ENCODE measurements around the gene KIF5C.
"Not testable (repeated sequence)": the region's sequence is repeated elsewhere in the genome, so short reads cannot be mapped to it uniquely, and the experiment has no call there.

KIF5C gene

GRCh38 chr2:148978706-148979105 is 103.7 kb downstream of the KIF5C start:
- Histone ChIP-seq H3K27me3 (ENCODE audit: low read depth, low read length) (no peaks in the 10 kb centered on the region), H3K9me3 (ENCODE audit: control insufficient read depth in 1 of 2, low read length in 2 of 2) (no peaks in the 10 kb centered on the region), H3K27ac (ENCODE audit: low read length) (no peak overlapping the region), H3K36me3 (ENCODE audit: control insufficient read depth in 1 of 2, insufficient read depth in 2 of 2, low read length in 2 of 2) (no peaks in the 10 kb centered on the region), H3K4me3 (ENCODE audit: low read depth in 1 of 2, low read length in 2 of 2) (no peak overlapping the region), H3K4me1 (ENCODE audit: control insufficient read depth in 1 of 2, insufficient read depth in 2 of 2, low read length in 2 of 2) (no peaks in the 10 kb centered on the region)

- Histone ChIP-seq H3K36me3 (ENCODE audit: control insufficient read depth in 1 of 2, insufficient read depth in 2 of 2, low read length in 2 of 2) (no peaks in the 10 kb centered on the region), H3K9me3 (ENCODE audit: control insufficient read depth in 1 of 2, low read length in 2 of 2) (no peaks in the 10 kb centered on the region), H3K27ac (ENCODE audit: low read length) (no peak overlapping the region), H3K4me1 (ENCODE audit: control insufficient read depth in 1 of 2, insufficient read depth in 2 of 2, low read length in 2 of 2) (no peaks in the 10 kb centered on the region), H3K4me3 (ENCODE audit: low read depth in 1 of 2, low read length in 2 of 2) (no peak overlapping the region), H3K27me3 (ENCODE audit: low read depth, low read length) (no peaks in the 10 kb centered on the region)
These were observed 104.3 kb downstream of the KIF5C start for GRCh38 chr2:148979164-148979918.

DNA sequence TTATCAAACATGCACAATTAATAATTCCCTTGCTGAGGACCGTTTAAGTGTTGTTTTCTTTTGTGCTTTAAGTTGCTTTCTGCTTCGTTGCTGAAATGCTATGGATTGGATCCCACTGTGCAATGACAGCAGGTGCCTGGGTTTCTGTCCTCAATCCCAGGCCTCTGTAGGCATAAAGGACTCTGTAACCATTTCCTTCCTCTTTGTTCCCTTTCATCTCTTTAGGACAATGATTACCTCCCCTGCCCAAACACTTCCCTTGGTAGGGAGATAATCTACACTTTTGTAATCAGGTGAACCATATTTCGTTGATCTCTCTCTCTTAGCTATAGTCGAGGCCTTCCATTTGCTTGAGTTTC is 104.9 kb downstream of the KIF5C start:
- Histone ChIP-seq H3K27me3 (ENCODE audit: low read depth, low read length) (no peaks in the 10 kb centered on the region), H3K4me1 (ENCODE audit: control insufficient read depth in 1 of 2, insufficient read depth in 2 of 2, low read length in 2 of 2) (no peaks in the 10 kb centered on the region), H3K27ac (ENCODE audit: low read length) (no peak overlapping the region), H3K4me3 (ENCODE audit: low read depth in 1 of 2, low read length in 2 of 2) (no peak overlapping the region), H3K9me3 (ENCODE audit: control insufficient read depth in 1 of 2, low read length in 2 of 2) (no peaks in the 10 kb centered on the region), H3K36me3 (ENCODE audit: control insufficient read depth in 1 of 2, insufficient read depth in 2 of 2, low read length in 2 of 2) (no peaks in the 10 kb centered on the region)

- not testable (repeated sequence) for H3K9me3 ChIP-seq (ENCODE audit: control insufficient read depth in 1 of 2, low read length in 2 of 2); H3K4me1 ChIP-seq (ENCODE audit: control insufficient read depth in 1 of 2, insufficient read depth in 2 of 2, low read length in 2 of 2); H3K4me3 ChIP-seq (ENCODE audit: low read depth in 1 of 2, low read length in 2 of 2); H3K27me3 ChIP-seq (ENCODE audit: low read depth, low read length); H3K36me3 ChIP-seq (ENCODE audit: control insufficient read depth in 1 of 2, insufficient read depth in 2 of 2, low read length in 2 of 2); H3K27ac ChIP-seq (ENCODE audit: low read length)
These were observed 105.5 kb downstream of the KIF5C start for GRCh38 chr2:148980496-148980895.

DNA sequence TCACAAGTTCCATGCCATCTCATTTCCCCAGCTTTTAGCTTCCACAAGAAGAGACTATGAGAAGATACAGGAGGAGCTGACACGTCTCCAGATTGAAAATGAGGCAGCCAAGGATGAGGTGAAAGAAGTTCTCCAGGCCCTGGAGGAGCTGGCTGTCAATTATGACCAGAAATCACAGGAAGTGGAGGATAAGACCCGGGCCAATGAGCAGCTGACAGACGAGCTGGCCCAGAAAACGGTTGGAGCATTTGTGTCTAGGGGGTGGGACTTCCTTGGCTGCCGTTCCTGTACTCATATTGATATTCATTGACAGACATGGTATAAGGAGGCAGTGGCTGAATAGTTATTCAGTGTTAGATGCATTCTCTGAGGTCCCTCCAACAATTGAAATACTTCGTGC is 106.3 kb downstream of the KIF5C start:
- Histone ChIP-seq H3K4me1 (ENCODE audit: control insufficient read depth in 1 of 2, insufficient read depth in 2 of 2, low read length in 2 of 2) (no peaks in the 10 kb centered on the region), H3K9me3 (ENCODE audit: control insufficient read depth in 1 of 2, low read length in 2 of 2) (no peaks in the 10 kb centered on the region), H3K36me3 (ENCODE audit: control insufficient read depth in 1 of 2, insufficient read depth in 2 of 2, low read length in 2 of 2) (no peaks in the 10 kb centered on the region), H3K4me3 (ENCODE audit: low read depth in 1 of 2, low read length in 2 of 2) (no peak overlapping the region), H3K27me3 (ENCODE audit: low read depth, low read length) (no peaks in the 10 kb centered on the region), H3K27ac (ENCODE audit: low read length) (no peak overlapping the region)

DNA sequence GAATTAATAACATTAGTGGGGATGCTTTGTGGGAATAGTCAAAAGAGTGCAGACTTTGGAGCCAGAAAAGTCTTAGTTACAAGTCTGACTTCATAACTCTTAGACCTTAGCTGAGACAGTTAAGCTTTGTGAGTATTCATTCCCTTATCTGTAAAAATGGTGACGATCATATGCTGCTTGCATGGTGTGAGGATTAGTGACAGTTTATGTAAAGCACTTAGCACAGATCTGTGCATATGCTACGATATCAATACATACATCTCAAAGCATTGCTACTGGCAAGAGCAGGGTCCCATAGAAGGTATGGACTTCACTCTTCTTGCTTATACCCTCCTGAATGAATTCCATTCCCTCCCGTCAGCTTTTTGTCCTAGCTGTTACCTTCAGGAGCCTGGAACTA is 106.8 kb downstream of the KIF5C start:
- no peaks in the 10 kb centered on the region for H3K9me3 ChIP-seq (ENCODE audit: control insufficient read depth in 1 of 2, low read length in 2 of 2)
- H3K36me3 ChIP-seq (ENCODE audit: control insufficient read depth in 1 of 2, insufficient read depth in 2 of 2, low read length in 2 of 2) = no peaks in the 10 kb centered on the region
- no peak overlapping the region for H3K27ac ChIP-seq (ENCODE audit: low read length)

DNA sequence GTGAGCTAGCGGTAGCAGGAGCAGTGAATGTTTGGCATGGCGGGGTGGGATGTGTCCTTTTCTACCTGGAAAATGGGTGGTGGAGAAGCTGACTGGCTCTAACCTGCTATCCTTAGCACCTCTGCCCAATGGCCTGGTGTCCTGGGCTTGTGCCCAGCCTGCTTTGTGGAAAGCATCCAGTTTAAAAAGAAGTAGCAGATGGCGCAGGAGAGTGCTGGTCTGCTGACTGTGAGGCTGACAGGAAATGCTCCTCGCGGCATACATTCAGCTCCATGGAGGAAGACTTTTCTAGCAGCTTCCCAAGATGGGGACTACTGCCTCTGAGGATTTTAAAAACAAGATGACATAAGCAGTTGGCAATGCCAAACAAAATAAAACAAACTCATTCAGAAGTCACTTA is 107.3 kb downstream of the KIF5C start:
- no peaks in the 10 kb centered on the region for H3K9me3 ChIP-seq (ENCODE audit: control insufficient read depth in 1 of 2, low read length in 2 of 2)
- H3K4me3 ChIP-seq (ENCODE audit: low read depth in 1 of 2, low read length in 2 of 2) = no peak overlapping the region
- no peaks in the 10 kb centered on the region for H3K36me3 ChIP-seq (ENCODE audit: control insufficient read depth in 1 of 2, insufficient read depth in 2 of 2, low read length in 2 of 2)
- H3K27ac ChIP-seq (ENCODE audit: low read length) = no peak overlapping the region
- no peaks in the 10 kb centered on the region for H3K4me1 ChIP-seq (ENCODE audit: control insufficient read depth in 1 of 2, insufficient read depth in 2 of 2, low read length in 2 of 2)
- no peaks in the 10 kb centered on the region for H3K27me3 ChIP-seq (ENCODE audit: low read depth, low read length)

More for the DNA sequence above, 106.8 kb downstream of the KIF5C start:
- Histone ChIP-seq H3K27me3 (ENCODE audit: low read depth, low read length) (no peaks in the 10 kb centered on the region), H3K4me3 (ENCODE audit: low read depth in 1 of 2, low read length in 2 of 2) (no peak overlapping the region), H3K4me1 (ENCODE audit: control insufficient read depth in 1 of 2, insufficient read depth in 2 of 2, low read length in 2 of 2) (no peaks in the 10 kb centered on the region)

- Histone ChIP-seq H3K4me3 (ENCODE audit: low read depth in 1 of 2, low read length in 2 of 2) (no peak overlapping the region), H3K9me3 (ENCODE audit: control insufficient read depth in 1 of 2, low read length in 2 of 2) (no peaks in the 10 kb centered on the region), H3K27me3 (ENCODE audit: low read depth, low read length) (no peaks in the 10 kb centered on the region), H3K4me1 (ENCODE audit: control insufficient read depth in 1 of 2, insufficient read depth in 2 of 2, low read length in 2 of 2) (no peaks in the 10 kb centered on the region), H3K36me3 (ENCODE audit: control insufficient read depth in 1 of 2, insufficient read depth in 2 of 2, low read length in 2 of 2) (no peaks in the 10 kb centered on the region), H3K27ac (ENCODE audit: low read length) (no peak overlapping the region)
These were observed 108.9 kb downstream of the KIF5C start for GRCh38 chr2:148983896-148984295.

- no peak overlapping the region for H3K4me3 ChIP-seq (ENCODE audit: low read depth in 1 of 2, low read length in 2 of 2)
- H3K27me3 ChIP-seq (ENCODE audit: low read depth, low read length) = no peaks in the 10 kb centered on the region
- H3K27ac ChIP-seq (ENCODE audit: low read length) = no peak overlapping the region
- H3K9me3 ChIP-seq (ENCODE audit: control insufficient read depth in 1 of 2, low read length in 2 of 2) = no peaks in the 10 kb centered on the region
- H3K4me1 ChIP-seq (ENCODE audit: control insufficient read depth in 1 of 2, insufficient read depth in 2 of 2, low read length in 2 of 2) = no peaks in the 10 kb centered on the region
- no peaks in the 10 kb centered on the region for H3K36me3 ChIP-seq (ENCODE audit: control insufficient read depth in 1 of 2, insufficient read depth in 2 of 2, low read length in 2 of 2)
These were observed 109.4 kb downstream of the KIF5C start for GRCh38 chr2:148984449-148984848.

DNA sequence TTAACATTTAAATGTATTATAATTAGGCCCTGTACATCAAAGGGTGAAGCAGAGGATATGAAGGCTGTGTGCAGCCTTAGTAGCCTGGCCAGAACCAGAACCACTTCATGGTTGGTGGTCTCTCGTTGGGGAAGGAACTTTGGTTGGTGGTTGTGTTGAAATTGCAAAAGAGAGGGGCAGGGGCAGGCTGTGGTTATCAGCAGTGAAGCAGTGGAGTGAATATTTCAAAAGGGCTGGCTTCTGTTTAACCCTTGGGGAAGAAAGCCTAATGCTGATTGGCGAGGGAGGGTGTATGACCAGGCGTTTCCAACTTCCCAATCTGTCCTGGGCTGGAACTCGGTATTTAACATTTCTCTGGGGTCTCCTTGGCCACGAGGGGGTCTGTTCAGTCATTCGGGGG is 112.3 kb downstream of the KIF5C start:
- H3K27ac ChIP-seq (ENCODE audit: low read length) = no peak overlapping the region
- H3K4me3 ChIP-seq (ENCODE audit: low read depth in 1 of 2, low read length in 2 of 2) = no peak overlapping the region
- H3K4me1 ChIP-seq (ENCODE audit: control insufficient read depth in 1 of 2, insufficient read depth in 2 of 2, low read length in 2 of 2) = no peaks in the 10 kb centered on the region
- H3K9me3 ChIP-seq (ENCODE audit: control insufficient read depth in 1 of 2, low read length in 2 of 2) = no peaks in the 10 kb centered on the region
- no peaks in the 10 kb centered on the region for H3K27me3 ChIP-seq (ENCODE audit: low read depth, low read length)
- H3K36me3 ChIP-seq (ENCODE audit: control insufficient read depth in 1 of 2, insufficient read depth in 2 of 2, low read length in 2 of 2) = no peaks in the 10 kb centered on the region

DNA sequence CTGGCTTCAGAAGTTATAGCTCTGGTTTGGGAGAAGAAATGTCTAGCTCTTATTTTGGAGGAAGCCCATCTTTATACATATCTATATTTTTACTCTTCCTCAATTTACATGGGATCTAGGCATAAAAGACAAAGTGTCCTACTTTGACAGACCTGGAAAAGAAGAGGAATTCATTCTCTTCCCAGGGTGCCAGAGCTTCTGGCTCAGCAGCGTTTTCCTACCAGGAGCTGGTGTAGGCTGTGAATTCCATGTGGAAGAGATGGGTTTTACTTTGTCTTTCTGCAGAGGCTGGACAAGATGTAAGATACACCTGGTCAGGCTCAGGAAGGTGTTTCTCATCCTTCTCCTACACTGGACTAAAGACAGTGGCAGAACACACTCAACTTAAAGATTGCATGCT is 113.3 kb downstream of the KIF5C start:
- H3K36me3 ChIP-seq (ENCODE audit: control insufficient read depth in 1 of 2, insufficient read depth in 2 of 2, low read length in 2 of 2) = no peaks in the 10 kb centered on the region
- no peaks in the 10 kb centered on the region for H3K4me1 ChIP-seq (ENCODE audit: control insufficient read depth in 1 of 2, insufficient read depth in 2 of 2, low read length in 2 of 2)
- H3K9me3 ChIP-seq (ENCODE audit: control insufficient read depth in 1 of 2, low read length in 2 of 2) = no peaks in the 10 kb centered on the region
- H3K27me3 ChIP-seq (ENCODE audit: low read depth, low read length) = no peaks in the 10 kb centered on the region
- H3K27ac ChIP-seq (ENCODE audit: low read length) = no peak overlapping the region
- H3K4me3 ChIP-seq (ENCODE audit: low read depth in 1 of 2, low read length in 2 of 2) = no peak overlapping the region

DNA sequence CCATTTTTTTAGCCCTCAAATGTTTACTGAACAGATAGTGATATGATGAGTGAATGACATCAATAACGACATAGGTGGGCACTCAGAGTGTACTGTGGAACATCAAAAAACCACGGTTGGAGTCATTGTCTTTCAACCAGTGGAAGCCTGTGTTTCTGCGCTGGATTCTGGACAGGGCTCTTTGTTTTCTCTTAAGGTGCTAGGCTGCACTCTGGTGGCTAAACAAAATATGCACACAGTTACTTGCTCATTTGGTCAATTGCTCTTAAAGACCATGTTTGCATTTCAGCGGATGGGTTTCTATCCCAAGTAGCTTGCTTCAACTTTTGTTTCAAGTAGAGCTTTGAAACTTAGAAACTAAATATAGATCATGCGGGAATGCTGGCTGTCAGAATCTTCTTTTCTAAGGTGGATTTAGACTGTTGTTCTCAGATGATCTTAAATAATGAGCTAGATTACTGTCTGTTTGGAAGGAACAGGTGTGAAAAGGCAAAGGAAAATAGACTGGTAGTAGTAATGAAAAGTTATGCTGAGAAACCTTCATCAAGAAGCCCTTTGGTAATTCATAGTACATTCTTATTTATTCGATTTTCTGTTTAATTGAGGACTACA is 115.0 kb downstream of the KIF5C start:
- Histone ChIP-seq H3K27ac (ENCODE audit: low read length) (no peak overlapping the region), H3K27me3 (ENCODE audit: low read depth, low read length) (no peaks in the 10 kb centered on the region), H3K9me3 (ENCODE audit: control insufficient read depth in 1 of 2, low read length in 2 of 2) (no peaks in the 10 kb centered on the region), H3K36me3 (ENCODE audit: control insufficient read depth in 1 of 2, insufficient read depth in 2 of 2, low read length in 2 of 2) (peaks cover 0 to 4% of the 10 kb centered on the region in 2 donors), H3K4me1 (ENCODE audit: control insufficient read depth in 1 of 2, insufficient read depth in 2 of 2, low read length in 2 of 2) (no peaks in the 10 kb centered on the region), H3K4me3 (ENCODE audit: low read depth in 1 of 2, low read length in 2 of 2) (no peak overlapping the region)

Data from muscle layer of duodenum (tissue), 2 donors.